WTC11 (cell line): Measurements from ENCODE around the gene ATG2A. TPM values are rescaled to one million over a fixed set of nuclear protein-coding genes. Genes with fewer than 3 reads are reported as not detected.

ENCODE experiments used
- ATAC-seq: fragments of 200-7000 bp; cut with Tn5 transposase; 2 replicates; pipeline ENCODE4 v1.10.0; 2021; ENCODE audit warnings: mild to moderate bottlenecking, moderate library complexity
- CTCF ChIA-PET: fragments of 300-600 bp; sonication (Branson Sonifier 250); formaldehyde crosslinking; loops from one replicate; lab custom pipeline; 2021; ENCODE audit warnings: antibody characterized with exemption; lab: Charles Lee
- POLR2A ChIA-PET: fragments of 350-600 bp; sonication (Branson Sonifier 250); formaldehyde crosslinking; loops from one replicate; lab custom pipeline; 2021; ENCODE audit warnings: antibody characterized with exemption; lab: Charles Lee
- DNase-seq: peaks from one replicate; pipeline ENCODE4 v3.0.0; 2021; ENCODE audit warnings: low spot score
- H3K27ac Mint-ChIP-seq: 2 replicates; pipeline ENCODE4 v1.8.0; 2021; ENCODE audit warnings: mixed read lengths
- H3K27me3 Mint-ChIP-seq: 2 replicates; pipeline ENCODE4 v1.8.0; 2021; ENCODE audit warnings: low read depth, mild to moderate bottlenecking, moderate library complexity, mixed read lengths
- H3K36me3 Mint-ChIP-seq: 2 replicates; pipeline ENCODE4 v1.8.0; 2021; ENCODE audit warnings: mixed read lengths
- H3K4me1 Mint-ChIP-seq: 2 replicates; pipeline ENCODE4 v1.8.0; 2022; ENCODE audit warnings: mixed read lengths
- H3K4me3 Mint-ChIP-seq: 2 replicates; pipeline ENCODE4 v1.8.0; 2021; ENCODE audit warnings: mild to moderate bottlenecking, moderate library complexity, mixed read lengths
- H3K9me3 Mint-ChIP-seq: 2 replicates; pipeline ENCODE4 v1.8.0; 2021; ENCODE audit warnings: mixed read lengths
- ARID4B ChIP-seq: sonication (generic); formaldehyde crosslinking; IDR thresholded peaks from 2 replicates; pipeline ENCODE4 v1.8.0; 2023; ENCODE audit warnings: missing genetic modification reagents, mild to moderate bottlenecking, borderline replicate concordance
- ATF6 ChIP-seq: sonication (generic); formaldehyde crosslinking; IDR thresholded peaks from 2 replicates; pipeline ENCODE4 v1.8.1; 2023; ENCODE audit warnings: mild to moderate bottlenecking, missing genetic modification reagents
- EMX1 ChIP-seq: fragments of 250-450 bp; sonication (Bioruptor Pico); IDR thresholded peaks from 2 replicates; pipeline ENCODE4 v1.8.0; 2021; ENCODE audit warnings: mild to moderate bottlenecking
- FOXJ3 ChIP-seq: sonication (generic); formaldehyde crosslinking; IDR thresholded peaks from 2 replicates; pipeline ENCODE4 v1.9.0; 2021; ENCODE audit warnings: missing genetic modification reagents, mild to moderate bottlenecking, borderline replicate concordance
- GTF2I ChIP-seq: fragments of 250-450 bp; sonication (Bioruptor Pico); conservative IDR thresholded peaks from 2 replicates; pipeline ENCODE4 v1.4.0; 2021; ENCODE audit warnings: mild to moderate bottlenecking
- HMGA2 ChIP-seq: fragments of 250-450 bp; sonication (Bioruptor Pico); IDR thresholded peaks from 2 replicates; pipeline ENCODE4 v1.4.0; 2021; ENCODE audit warnings: mild to moderate bottlenecking, moderate library complexity
- JUN ChIP-seq: sonication (generic); formaldehyde crosslinking; IDR thresholded peaks from 2 replicates; pipeline ENCODE4 v1.8.0; 2023; ENCODE audit warnings: mild to moderate bottlenecking, missing genetic modification reagents
- TCF7 ChIP-seq: sonication (generic); formaldehyde crosslinking; IDR thresholded peaks from 2 replicates; pipeline ENCODE4 v1.8.0; 2022; ENCODE audit warnings: mild to moderate bottlenecking, low read depth, missing genetic modification reagents, moderate library complexity
- TEAD1 ChIP-seq: sonication (generic); formaldehyde crosslinking; IDR thresholded peaks from 2 replicates; pipeline ENCODE4 v1.8.0; 2022; ENCODE audit warnings: mild to moderate bottlenecking, missing genetic modification reagents
- ZNF121 ChIP-seq: sonication (generic); formaldehyde crosslinking; IDR thresholded peaks from 2 replicates; pipeline ENCODE4 v1.8.0; 2023; ENCODE audit warnings: missing genetic modification reagents
- ZNF138 ChIP-seq: sonication (generic); formaldehyde crosslinking; conservative IDR thresholded peaks from 2 replicates; pipeline ENCODE4 v1.8.1; 2022; ENCODE audit warnings: mild to moderate bottlenecking, moderate library complexity, missing genetic modification reagents
- ZNF317 ChIP-seq: sonication (generic); formaldehyde crosslinking; IDR thresholded peaks from 2 replicates; pipeline ENCODE4 v1.8.1; 2023; ENCODE audit warnings: low read depth, mild to moderate bottlenecking, moderate library complexity, missing genetic modification reagents, borderline replicate concordance
- total RNA-seq: library from RNA; stranded (reverse); gene quantifications from 3 replicates; pipeline ENCODE4 v1.2.3, GENCODE V29; 2021
- TF ChIP-seq, protein P1 (sequence below): sonication (generic); formaldehyde crosslinking; IDR thresholded peaks from 2 replicates; pipeline ENCODE4 v1.8.1; 2023; ENCODE audit warnings: mild to moderate bottlenecking, missing genetic modification reagents, borderline replicate concordance
- TF ChIP-seq, protein P2 (sequence below): sonication (generic); formaldehyde crosslinking; IDR thresholded peaks from 2 replicates; pipeline ENCODE4 v1.8.0; 2022; ENCODE audit warnings: mild to moderate bottlenecking, missing genetic modification reagents
- TF ChIP-seq, protein P3 (sequence below): sonication (generic); formaldehyde crosslinking; IDR thresholded peaks from 2 replicates; pipeline ENCODE4 v1.8.0; 2023; ENCODE audit warnings: mild to moderate bottlenecking, missing genetic modification reagents
- TF ChIP-seq, protein P4 (sequence below): sonication (generic); formaldehyde crosslinking; IDR thresholded peaks from 2 replicates; pipeline ENCODE4 v1.8.1; 2023; ENCODE audit warnings: mild to moderate bottlenecking, missing genetic modification reagents

Gene ATG2A
- total RNA-seq, 1 experiment from 2014 or later: 31.4 TPM

GRCh38 chr11:64923944-64924909 lies 7.2 kb upstream of the ATG2A start, which contains the start of gene PPP2R5B (continued):
- TF ChIP-seq, protein P1, sequence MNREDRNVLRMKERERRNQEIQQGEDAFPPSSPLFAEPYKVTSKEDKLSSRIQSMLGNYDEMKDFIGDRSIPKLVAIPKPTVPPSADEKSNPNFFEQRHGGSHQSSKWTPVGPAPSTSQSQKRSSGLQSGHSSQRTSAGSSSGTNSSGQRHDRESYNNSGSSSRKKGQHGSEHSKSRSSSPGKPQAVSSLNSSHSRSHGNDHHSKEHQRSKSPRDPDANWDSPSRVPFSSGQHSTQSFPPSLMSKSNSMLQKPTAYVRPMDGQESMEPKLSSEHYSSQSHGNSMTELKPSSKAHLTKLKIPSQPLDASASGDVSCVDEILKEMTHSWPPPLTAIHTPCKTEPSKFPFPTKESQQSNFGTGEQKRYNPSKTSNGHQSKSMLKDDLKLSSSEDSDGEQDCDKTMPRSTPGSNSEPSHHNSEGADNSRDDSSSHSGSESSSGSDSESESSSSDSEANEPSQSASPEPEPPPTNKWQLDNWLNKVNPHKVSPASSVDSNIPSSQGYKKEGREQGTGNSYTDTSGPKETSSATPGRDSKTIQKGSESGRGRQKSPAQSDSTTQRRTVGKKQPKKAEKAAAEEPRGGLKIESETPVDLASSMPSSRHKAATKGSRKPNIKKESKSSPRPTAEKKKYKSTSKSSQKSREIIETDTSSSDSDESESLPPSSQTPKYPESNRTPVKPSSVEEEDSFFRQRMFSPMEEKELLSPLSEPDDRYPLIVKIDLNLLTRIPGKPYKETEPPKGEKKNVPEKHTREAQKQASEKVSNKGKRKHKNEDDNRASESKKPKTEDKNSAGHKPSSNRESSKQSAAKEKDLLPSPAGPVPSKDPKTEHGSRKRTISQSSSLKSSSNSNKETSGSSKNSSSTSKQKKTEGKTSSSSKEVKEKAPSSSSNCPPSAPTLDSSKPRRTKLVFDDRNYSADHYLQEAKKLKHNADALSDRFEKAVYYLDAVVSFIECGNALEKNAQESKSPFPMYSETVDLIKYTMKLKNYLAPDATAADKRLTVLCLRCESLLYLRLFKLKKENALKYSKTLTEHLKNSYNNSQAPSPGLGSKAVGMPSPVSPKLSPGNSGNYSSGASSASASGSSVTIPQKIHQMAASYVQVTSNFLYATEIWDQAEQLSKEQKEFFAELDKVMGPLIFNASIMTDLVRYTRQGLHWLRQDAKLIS: no peak
- TF ChIP-seq ARID4B (CRISPR knock-in tag): no peak
- TF ChIP-seq, protein P2, sequence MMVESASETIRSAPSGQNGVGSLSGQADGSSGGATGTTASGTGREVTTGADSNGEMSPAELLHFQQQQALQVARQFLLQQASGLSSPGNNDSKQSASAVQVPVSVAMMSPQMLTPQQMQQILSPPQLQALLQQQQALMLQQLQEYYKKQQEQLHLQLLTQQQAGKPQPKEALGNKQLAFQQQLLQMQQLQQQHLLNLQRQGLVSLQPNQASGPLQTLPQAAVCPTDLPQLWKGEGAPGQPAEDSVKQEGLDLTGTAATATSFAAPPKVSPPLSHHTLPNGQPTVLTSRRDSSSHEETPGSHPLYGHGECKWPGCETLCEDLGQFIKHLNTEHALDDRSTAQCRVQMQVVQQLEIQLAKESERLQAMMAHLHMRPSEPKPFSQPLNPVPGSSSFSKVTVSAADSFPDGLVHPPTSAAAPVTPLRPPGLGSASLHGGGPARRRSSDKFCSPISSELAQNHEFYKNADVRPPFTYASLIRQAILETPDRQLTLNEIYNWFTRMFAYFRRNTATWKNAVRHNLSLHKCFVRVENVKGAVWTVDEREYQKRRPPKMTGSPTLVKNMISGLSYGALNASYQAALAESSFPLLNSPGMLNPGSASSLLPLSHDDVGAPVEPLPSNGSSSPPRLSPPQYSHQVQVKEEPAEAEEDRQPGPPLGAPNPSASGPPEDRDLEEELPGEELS: peak; percentile 13
- TF ChIP-seq JUN (CRISPR knock-in tag): peak; percentile 54; the same call in 1 of the 2 replicates

GRCh38 chr11:64923151-64923661 lies 6.2 kb upstream of the ATG2A start:
- no peak for ATAC-seq
- ChIA-PET POLR2A (interaction anchor here (1.1 kb wide), 1 partner anchor 12 kb away, joined by 6 read pairs; the partner anchor contains the start of gene GPHA2), CTCF (interaction anchor here (1.2 to 1.9 kb wide), 7 partner anchors 7 to 120 kb away, joined by 3 to 13 read pairs (median 4); partner anchors contain the start of genes BATF2 and MAP4K2)
- Mint-ChIP-seq H3K27me3 (no peaks in the 10 kb centered on the region), H3K4me3 (peak overlapping the region; percentile 93), H3K4me1 (no peaks in the 10 kb centered on the region; the same call in 1 of the 2 replicates), H3K27ac (peak overlapping the region; percentile 19; the same call in 1 of the 2 replicates), H3K9me3 (no peaks in the 10 kb centered on the region), H3K36me3 (no peaks in the 10 kb centered on the region)
- no peak for DNase-seq
- TF ChIP-seq, protein P3, sequence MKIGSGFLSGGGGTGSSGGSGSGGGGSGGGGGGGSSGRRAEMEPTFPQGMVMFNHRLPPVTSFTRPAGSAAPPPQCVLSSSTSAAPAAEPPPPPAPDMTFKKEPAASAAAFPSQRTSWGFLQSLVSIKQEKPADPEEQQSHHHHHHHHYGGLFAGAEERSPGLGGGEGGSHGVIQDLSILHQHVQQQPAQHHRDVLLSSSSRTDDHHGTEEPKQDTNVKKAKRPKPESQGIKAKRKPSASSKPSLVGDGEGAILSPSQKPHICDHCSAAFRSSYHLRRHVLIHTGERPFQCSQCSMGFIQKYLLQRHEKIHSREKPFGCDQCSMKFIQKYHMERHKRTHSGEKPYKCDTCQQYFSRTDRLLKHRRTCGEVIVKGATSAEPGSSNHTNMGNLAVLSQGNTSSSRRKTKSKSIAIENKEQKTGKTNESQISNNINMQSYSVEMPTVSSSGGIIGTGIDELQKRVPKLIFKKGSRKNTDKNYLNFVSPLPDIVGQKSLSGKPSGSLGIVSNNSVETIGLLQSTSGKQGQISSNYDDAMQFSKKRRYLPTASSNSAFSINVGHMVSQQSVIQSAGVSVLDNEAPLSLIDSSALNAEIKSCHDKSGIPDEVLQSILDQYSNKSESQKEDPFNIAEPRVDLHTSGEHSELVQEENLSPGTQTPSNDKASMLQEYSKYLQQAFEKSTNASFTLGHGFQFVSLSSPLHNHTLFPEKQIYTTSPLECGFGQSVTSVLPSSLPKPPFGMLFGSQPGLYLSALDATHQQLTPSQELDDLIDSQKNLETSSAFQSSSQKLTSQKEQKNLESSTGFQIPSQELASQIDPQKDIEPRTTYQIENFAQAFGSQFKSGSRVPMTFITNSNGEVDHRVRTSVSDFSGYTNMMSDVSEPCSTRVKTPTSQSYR (CRISPR knock-in tag): no peak
- TF ChIP-seq ZNF121 (CRISPR knock-in tag): no peak
- TF ChIP-seq ATF6 (CRISPR knock-in tag): no peak
- TF ChIP-seq ZNF317 (CRISPR knock-in tag): no peak
- TF ChIP-seq TEAD1 (CRISPR knock-in tag): no peak
- TF ChIP-seq, protein P4, sequence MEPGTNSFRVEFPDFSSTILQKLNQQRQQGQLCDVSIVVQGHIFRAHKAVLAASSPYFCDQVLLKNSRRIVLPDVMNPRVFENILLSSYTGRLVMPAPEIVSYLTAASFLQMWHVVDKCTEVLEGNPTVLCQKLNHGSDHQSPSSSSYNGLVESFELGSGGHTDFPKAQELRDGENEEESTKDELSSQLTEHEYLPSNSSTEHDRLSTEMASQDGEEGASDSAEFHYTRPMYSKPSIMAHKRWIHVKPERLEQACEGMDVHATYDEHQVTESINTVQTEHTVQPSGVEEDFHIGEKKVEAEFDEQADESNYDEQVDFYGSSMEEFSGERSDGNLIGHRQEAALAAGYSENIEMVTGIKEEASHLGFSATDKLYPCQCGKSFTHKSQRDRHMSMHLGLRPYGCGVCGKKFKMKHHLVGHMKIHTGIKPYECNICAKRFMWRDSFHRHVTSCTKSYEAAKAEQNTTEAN (CRISPR knock-in tag): no peak
- no peak for TF ChIP-seq GTF2I (CRISPR knock-in tag)
- TF ChIP-seq EMX1 (CRISPR knock-in tag): no peak
- no peak for TF ChIP-seq HMGA2 (CRISPR knock-in tag)
- TF ChIP-seq FOXJ3: no peak
- TF ChIP-seq TCF7 (CRISPR knock-in tag): no peak
- TF ChIP-seq ZNF138 (CRISPR knock-in tag): no peak
